ENCODE measurements around the gene APOF. TPM values are rescaled to one million over a fixed set of nuclear protein-coding genes. Genes with fewer than 3 reads are reported as not detected.

APOF gene
- total and polyA plus RNA-seq, 9 of the 15 experiments (the other 6 are each of a cell fraction or from before 2014, with no cell fraction given): 0.09 to 0.15 (median 0.12) TPM; not detected in 5

- TF ChIP-seq ZNF584 (CRISPR knock-in tag; IDR thresholded peaks at IDR 0.05; ENCODE audit: low read depth) (peak; percentile 56; the same call in 1 of the 2 replicates), FOXP4 (CRISPR knock-in tag; IDR thresholded peaks at IDR 0.05; ENCODE audit: borderline replicate concordance) (no peak), HDAC1 (IDR thresholded peaks at IDR 0.05) (peak in 1 of 2 experiments; percentile 59; a peak in 2 of 4 replicates), ZNF408 (CRISPR knock-in tag; IDR thresholded peaks at IDR 0.05; ENCODE audit: low read depth) (no peak), ARID3A (IDR thresholded peaks at IDR 0.05; ENCODE audit: borderline replicate concordance, low read depth, low read length) (no peak), ELF4 (CRISPR knock-in tag; IDR thresholded peaks at IDR 0.05) (peak; percentile 96), UBTF (IDR thresholded peaks at IDR 0.05; ENCODE audit: borderline replicate concordance in 1 of 2, low read depth in 2 of 2, low read length in 2 of 2) (no peak), ZNF644 (tag; IDR thresholded peaks at IDR 0.05; ENCODE audit: low read depth) (peak; percentile 41), STAG1 (CRISPR knock-in tag; IDR thresholded peaks at IDR 0.05; ENCODE audit: borderline replicate concordance) (no peak), XRCC3 (IDR thresholded peaks at IDR 0.05) (no peak), ATF3 (IDR thresholded peaks at IDR 0.05) (peak; percentile 82), ATF3 (CRISPR knock-in tag; conservative IDR thresholded peaks at IDR 0.05) (no peak), ZNF668 (CRISPR knock-in tag; IDR thresholded peaks at IDR 0.05) (0 out of 2 replicates have a peak, but pooled peaks have one; percentile 32), TRIM24 (IDR thresholded peaks at IDR 0.05) (peak; percentile 26 to 36; a peak in 2 of 4 replicates), ZFP36 (IDR thresholded peaks at IDR 0.05; ENCODE audit: low read depth, low read length, partially characterized antibody) (no peak), DNMT1 (IDR thresholded peaks at IDR 0.05) (no peak), POLR2B (IDR thresholded peaks at IDR 0.05; ENCODE audit: low read depth, partially characterized antibody) (peak; percentile 94), PRMT5 (CRISPR knock-in tag; IDR thresholded peaks at IDR 0.05) (no peak), HMG20B (CRISPR knock-in tag; IDR thresholded peaks at IDR 0.05) (no peak)
These were observed 26.1 kb downstream of the APOF start (continued) for GRCh38 chr12:56336361-56337167.

Data from K562 (cell line).